Measurements from ENCODE around the gene COG3.
A peak's percentile ranks its signal among the peaks of the same experiment; 100 is the strongest.

COG3 gene

GRCh38 chr13:45446181-45446580, 18.6 kb upstream of the COG3 start:
- peak; percentile 44 for DNase-seq (ENCODE audit: low read depth)

DNA sequence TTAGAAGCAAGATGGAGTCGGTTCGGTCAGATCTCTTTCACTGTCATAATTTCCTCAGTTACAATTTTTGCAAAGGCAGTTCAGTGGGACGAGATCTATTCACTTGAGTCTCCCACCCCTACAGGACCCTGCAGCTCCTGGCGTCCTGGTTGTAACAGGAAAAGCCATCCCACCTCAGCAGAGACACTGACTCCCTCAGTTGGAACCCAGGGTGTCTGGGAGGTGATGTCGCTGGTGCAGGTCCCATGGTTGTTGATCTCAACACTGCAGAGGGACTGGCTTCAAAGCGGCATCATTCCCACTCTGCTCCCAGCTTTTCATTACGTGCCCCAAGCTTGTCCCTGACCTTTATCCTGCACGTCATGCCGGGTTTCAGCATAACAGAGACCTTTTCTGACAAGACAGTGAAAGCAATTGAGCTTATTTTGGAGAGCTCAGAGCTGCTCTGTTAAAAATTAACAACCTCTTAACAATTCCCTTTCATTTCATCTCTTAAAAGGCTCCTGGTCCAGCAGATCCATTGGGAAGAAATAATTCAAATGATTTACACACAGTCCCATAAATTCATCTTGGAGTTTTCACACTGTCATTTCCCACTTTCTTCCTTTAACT, 17.6 kb upstream of the COG3 start:
- no peak for DNase-seq (ENCODE audit: low read depth)

DNA sequence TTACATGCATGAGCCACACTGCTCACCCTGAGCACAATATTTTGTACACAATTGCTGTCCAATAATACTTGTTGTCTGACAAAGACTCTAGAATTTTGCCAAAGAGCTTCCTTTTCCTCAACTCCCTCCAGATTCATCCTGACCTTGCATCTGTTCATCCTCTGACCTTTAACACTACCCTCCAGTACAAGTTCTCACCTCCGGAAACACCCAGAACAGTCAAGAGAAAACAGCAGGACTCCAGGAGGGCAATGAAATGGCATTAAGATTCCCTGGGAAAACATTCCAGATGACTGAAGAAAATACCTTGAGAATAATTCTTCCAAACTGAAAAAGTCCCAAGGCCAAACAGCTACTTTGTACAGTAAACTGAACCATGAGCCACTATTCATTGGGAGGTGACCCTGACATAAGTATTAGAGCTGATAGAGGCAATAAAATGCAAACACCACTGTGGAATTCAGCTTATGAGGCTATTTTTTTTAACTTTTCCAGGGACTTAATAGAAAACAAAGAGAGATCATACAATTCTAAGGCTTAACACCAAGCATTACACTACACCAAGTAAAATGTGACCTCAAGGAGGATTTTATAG, 15.7 kb upstream of the COG3 start:
- DNase-seq (ENCODE audit: low read depth) = no peak

- DNase-seq (ENCODE audit: low read depth) = no peak
Measured at GRCh38 chr13:45451282-45451681, 13.5 kb upstream of the COG3 start.

DNA sequence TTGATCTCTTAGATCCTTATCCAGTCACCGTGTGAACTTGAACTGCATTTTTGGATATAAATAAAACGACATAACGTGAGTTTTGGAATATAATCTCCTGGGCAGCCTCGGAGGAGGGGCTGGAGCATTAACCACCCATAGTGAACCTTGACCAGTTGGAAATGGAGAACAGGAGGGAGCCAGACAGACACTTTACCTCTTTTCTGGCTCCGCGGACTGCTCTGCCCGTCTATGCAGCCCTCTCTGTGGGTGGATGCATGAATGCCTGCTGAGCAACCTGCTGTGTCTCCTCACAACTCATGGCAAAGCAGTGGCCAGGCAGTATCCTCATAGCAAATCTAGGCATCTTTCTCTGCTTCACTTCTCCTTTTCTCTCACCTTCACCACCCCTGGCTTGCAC, 10.5 kb upstream of the COG3 start:
- DNase-seq (ENCODE audit: low read depth) = no peak

DNA sequence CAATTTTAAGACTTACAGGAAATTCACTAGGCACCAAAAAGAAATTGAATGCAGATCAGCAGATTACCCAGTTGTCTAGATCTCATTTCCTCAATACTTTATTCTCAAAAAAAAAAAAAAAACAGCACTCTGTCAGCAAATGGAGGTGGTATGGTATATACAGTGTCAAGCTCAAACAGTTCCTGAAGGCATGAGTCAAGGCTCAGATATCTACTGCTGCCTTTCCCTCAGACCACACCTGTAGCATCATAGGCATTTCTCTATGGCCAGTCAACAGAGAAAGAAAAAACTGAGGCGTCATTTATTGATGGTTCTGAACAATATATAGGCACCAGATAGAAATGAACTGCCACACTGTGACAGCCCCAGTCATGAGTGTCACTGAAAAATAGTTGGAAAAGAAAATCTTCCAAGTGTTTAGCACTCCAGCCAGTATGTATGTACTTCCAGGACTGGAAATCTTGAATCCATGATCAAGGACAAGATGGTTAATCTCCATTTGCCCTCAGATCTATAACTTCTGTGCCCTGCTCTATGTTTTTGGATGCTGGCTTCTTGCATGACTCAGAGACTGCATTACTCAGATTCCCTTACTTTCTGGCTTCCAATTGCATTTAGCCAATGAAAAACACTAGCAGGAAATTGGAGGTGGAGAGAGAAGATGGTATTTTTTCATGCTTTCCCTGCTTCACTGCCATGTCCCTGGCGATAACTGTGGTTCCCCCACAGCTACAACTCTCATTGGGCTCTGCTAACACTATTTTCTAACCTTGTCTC, 8.4 kb upstream of the COG3 start:
- no peak for DNase-seq (ENCODE audit: low read depth)

DNA sequence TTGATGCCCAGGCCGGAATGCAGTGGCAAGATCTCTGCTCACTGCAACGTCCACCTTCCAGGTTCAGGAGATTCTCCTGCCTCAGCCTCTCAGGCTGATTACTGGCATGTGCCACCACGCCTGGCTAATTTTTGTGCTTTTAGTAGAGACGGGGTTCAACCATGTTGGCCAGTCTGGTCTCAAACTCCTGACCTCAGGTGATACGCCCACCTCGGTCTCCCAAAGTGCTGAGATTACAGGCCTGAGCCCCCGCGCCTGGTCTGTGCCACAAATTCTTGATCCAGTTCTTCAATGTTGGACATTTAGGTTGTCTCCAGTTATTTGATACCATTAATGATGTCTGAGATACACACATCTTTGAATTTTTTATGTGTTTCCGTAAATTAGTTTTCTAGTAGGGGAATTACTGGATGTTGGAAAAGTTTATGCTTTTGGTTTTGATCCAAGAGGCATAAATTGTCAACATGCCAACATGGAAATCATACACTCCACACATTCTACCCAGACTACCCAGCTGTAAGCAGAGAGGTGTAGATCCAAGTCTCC, 525 bp upstream of the COG3 start:
- DNase-seq (ENCODE audit: low read depth) = no peak

GRCh38 chr13:45466359-45466758, 1.6 kb downstream of the COG3 start:
- DNase-seq (ENCODE audit: low read depth) = no peak

- DNase-seq (ENCODE audit: low read depth) = no peak
Measured at GRCh38 chr13:45468635-45469034, 3.9 kb downstream of the COG3 start.

GRCh38 chr13:45472171-45472705, 7.5 kb downstream of the COG3 start:
- DNase-seq (ENCODE audit: low read depth) = no peak

GRCh38 chr13:45473627-45474026, 8.9 kb downstream of the COG3 start:
- DNase-seq (ENCODE audit: low read depth) = no peak

- no peak for DNase-seq (ENCODE audit: low read depth)
Measured at GRCh38 chr13:45474584-45475454, 10.1 kb downstream of the COG3 start.

GRCh38 chr13:45479661-45480060, 14.9 kb downstream of the COG3 start:
- no peak for DNase-seq (ENCODE audit: low read depth)

DNA sequence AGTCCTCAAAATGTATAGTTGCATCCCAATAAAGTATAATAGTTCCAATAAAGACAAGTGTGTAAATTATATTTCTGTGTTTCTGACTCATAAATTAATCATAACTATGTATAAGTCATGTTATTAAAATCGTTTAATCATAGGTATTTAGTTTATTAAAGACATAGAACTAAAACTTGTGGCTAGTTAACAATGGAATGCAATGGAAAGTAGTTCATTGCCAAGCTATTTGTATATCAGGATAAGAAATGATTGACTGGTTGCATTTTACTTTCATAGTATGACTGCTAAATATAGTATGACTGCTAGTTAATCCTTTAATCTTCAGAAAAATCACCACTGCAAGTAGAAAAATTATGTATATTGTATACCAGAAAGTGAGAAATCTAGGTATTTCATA, 16.9 kb downstream of the COG3 start:
- DNase-seq (ENCODE audit: low read depth) = no peak

GRCh38 chr13:45482571-45483173, 17.9 kb downstream of the COG3 start:
- DNase-seq (ENCODE audit: low read depth) = no peak

DNA sequence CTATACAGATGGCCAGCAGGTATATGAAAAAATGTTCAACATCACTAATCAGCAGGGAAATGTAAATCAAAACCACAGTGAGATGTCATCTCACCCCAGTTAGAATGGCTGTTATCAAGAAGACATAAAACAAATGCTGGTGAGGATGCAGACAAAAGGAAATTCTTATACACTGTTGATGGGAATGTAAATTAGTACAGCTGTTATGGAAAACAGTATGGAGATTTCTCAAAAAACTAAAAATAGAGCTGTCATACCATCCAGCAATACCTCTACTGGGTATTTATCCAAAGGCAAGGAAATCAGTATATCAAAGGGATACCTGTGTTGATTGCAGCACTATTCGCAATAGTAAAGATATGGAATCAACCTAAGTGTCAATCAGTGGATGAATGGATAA, 22.9 kb downstream of the COG3 start:
- DNase-seq (ENCODE audit: low read depth) = no peak

DNA sequence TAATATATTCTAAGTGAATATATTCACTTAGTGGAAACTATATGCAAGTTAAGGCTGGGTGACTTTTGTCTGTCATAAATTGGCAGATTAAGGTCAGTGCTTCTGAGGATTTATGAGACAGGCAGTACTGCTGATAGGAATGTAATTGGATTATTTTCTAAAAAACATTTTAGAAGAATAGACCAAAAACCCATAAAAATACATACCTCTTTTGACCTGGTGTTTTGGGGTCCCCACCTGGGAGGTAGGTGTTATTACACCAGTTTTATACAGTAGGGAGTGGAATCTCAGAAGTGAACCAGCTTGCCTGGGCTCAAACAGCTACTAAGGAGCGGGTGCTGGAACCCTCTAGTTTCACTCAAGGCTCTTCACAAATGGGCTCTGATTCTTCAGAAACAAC, 25.3 kb downstream of the COG3 start:
- no peak for DNase-seq (ENCODE audit: low read depth)

DNA sequence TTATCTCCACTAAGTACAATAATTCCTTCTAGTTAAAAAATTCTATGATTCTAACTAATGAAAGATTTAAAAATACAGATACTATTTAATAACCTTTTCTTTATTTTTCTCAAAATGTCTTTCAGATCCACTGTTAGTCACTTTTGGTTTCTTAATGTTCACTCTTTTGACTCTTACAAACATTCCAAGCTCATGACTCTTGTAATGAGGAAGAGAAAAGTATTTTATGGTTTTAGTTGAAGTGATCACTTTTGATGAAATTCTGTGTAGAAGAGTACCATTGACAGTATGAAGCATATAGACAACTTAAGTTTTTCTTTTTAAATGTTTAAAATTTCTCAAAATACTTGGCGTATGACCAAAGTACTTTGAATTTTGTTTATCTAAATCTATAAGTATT, 27.8 kb downstream of the COG3 start:
- peak; percentile 33 for DNase-seq (ENCODE audit: low read depth)

DNA sequence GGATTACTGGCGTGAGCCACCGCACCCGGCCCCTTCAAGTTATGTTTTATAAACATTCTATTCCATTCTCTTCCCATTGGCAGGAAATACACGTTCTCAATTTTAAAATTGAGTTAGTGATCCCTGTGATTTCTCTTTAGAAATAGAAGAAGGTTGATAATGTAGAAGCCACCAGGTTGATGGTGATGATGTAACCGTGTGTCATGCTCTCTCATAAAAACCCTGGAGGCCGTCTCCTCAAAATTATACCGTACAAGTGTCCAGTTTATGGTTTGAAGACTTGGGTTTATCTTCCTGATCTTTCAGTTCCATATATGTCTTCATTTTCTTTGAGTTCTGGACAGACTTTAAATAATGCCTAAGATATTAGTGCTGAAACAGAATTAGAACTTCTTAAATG, 32.2 kb downstream of the COG3 start:
- DNase-seq (ENCODE audit: low read depth) = no peak

GRCh38 chr13:45500492-45501174, 35.9 kb downstream of the COG3 start:
- peak; percentile 68 for DNase-seq (ENCODE audit: low read depth)

DNA sequence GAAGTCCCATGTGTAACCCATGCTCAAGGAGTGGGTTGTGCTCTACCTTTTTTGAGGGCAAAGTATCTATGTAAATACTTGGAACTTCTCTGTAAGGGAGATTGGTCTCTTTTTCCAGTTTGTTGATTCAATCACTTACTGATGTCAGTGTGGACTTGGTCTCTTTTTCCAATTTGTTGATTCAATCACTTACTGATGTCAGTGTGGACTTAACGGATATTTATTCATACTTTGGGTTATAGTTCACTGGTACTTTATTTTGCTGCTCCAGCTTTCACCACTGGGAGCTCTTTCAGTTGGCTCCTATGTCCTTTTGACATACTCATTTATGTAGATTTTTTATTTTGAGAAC, 36.4 kb downstream of the COG3 start:
- no peak for DNase-seq (ENCODE audit: low read depth)

Data from GM04503 (cell line).